Measurements from ENCODE around the gene TBX5. TPM values are rescaled to one million over a fixed set of nuclear protein-coding genes. Genes with fewer than 3 reads are reported as not detected.

The TBX5 gene
- not detected in 2 replicates for total RNA-seq (2014; rRNA removed; shearing (Covaris generic))

DNA sequence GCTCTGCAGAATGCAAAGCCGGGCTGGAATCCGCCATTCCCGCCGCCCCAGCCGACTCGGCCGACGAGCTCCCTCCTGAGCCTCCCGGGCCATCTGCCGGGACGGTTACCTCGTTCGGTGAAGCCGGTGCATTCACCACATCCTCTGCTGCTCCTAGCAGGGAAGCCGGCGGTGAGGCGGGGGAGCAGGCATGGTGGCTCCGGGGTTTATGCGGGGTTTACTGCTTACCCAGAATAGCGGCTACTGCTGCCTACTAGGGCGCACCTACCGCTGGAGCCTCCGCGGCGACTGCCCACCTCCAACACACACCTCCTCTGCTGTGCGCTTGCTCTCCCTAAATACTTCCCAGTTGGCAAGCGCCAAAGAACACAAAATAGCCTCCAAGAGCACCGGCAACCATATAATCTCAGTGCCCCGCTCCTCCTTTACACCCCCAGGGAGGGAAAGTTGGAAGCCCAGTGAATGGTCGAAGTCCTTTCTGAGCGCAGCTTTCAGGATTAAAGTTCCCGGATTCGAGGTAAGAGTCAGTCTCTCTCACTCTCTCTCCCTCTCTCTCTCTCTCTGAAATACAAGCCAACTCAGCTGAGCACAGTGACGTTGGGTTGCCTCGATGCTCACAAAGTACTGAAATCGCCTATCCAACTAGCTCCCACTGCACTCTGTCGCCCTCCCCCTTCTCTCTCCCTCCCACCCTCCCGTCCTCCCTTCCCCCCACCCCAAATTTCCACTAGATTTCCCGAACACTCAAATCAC lies at the start of gene TBX5:
Gene TBX5 (minus strand): TSS at position 626 of the 753 bp plus-strand sequence. CDS start 2,246 bp downstream, outside the sequence.
- Histone ChIP-seq H3K4me1 (no peaks in the 10 kb centered on the region), H3K36me3 (no peaks in the 10 kb centered on the region), H3K27me3 (peaks cover 5% of the 10 kb centered on the region; the same call in 1 of the 2 replicates), H3K9me3 (replicated peaks) (no peaks in the 10 kb centered on the region), H3K27ac (no peak within 1 kb of the TSS), H3K4me3 (no peak within 1 kb of the TSS)
- no peak for DNase-seq

DNA sequence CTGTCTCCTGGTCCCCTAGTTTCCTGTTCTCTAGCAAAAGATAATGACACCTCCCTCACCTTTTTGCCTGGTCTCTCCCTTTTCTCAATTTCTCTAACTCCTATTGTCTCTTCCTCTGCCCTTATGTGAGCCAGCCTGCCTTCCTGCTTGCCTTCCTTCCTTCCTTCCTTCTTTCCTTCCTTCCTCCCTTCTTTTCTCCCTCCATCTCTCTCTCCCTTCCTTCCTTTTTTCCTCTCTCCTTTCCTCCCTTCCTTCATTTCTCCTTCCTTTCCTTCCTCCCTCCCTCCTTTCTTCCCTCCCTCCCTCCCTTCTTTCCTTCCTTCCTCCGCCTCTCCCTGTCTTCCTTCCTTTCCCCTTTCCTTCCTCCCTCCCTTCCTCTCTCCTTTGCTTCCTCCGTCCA lies 45.7 kb upstream of the TBX5 start:
- Histone ChIP-seq H3K27me3 (no peaks in the 10 kb centered on the region; the same call in 1 of the 2 replicates), H3K36me3 (no peaks in the 10 kb centered on the region)

DNA sequence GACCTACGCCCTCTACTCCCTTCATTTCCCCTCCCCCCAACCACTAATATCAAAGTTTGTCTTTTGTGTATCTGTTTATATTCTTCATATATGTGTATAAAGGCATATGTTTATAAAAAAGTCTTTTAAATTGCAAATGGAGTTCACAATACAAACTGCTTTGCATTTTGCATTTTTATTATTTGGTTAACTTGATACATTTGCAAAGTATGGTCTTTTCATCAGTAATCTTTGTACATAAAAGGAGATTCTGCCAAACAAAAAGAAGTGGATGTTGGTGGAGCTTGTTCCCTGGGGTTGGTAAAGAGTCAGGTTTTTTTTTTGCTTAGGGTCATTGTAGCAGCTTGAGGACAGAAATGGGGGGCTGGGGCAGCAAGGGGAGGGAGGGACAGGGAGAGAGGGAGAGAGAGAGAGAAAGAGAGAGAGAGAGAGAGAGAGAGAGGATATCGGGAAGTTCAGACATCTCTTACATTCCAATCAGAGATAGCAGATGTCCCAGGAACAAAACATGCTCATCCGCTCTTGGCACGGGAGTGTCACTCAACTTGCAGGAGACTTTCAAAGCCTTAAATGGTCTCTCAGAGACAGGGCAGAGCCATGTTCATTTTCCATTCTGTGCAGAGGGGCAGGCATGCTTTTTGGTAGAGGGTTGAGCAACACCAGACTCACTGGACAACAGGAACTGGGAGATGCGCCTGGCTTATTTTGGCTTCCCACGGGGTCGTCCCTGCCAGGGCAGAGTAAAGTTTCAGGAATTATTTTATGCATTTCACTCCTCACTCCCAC lies 44.8 kb upstream of the TBX5 start:
- Histone ChIP-seq H3K27me3 (no peaks in the 10 kb centered on the region; the same call in 1 of the 2 replicates), H3K27ac (no peak overlapping the region), H3K9me3 (replicated peaks) (no peaks in the 10 kb centered on the region), H3K36me3 (no peaks in the 10 kb centered on the region), H3K4me1 (no peaks in the 10 kb centered on the region), H3K4me3 (no peak overlapping the region)
- DNase-seq, result no peak

More for the DNA sequence above, 45.7 kb upstream of the TBX5 start:
- no peaks in the 10 kb centered on the region for H3K4me1 ChIP-seq
- no peak overlapping the region for H3K27ac ChIP-seq
- no peak overlapping the region for H3K4me3 ChIP-seq
- DNase-seq, result no peak
- H3K9me3 ChIP-seq (replicated peaks), result no peaks in the 10 kb centered on the region

DNA sequence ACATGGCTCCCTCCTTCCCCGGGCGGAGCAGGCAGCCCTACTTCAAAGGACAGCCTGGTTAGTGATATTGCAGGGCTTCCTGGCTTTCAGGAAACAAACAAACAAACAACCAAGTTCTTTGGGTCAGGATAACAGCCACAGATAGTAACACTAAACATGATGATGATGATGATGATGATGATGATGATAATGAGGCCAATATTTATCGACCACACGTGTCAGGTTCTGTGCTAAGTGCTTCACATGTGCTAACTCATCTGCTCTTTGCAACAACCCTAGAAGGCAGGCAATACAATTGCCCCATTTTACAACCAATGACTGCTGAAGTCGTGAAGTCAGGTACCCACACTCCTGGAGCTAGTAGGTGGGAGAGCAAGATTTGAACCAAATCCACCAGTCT lies 44.1 kb upstream of the TBX5 start:
- DNase-seq, result no peak

DNA sequence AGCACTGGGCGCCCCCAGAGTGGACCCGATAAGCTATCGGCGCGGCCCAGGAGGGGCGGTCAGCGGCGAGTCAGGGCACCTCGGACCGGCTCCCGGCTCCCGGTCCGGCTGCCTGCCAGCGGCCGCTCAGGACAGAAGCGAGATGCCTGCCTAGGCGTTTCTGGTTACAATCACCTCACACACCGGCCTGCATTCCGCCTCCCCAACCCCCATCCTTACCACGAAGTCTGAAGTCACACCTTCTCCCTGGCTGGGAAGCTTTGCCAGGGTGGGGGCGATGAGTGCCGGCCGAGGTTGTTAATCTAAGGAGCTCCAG lies 42.6 kb upstream of the TBX5 start:
- H3K27me3 ChIP-seq, result no peaks in the 10 kb centered on the region
- no peaks in the 10 kb centered on the region for H3K36me3 ChIP-seq
- H3K4me3 ChIP-seq, result no peak overlapping the region
- DNase-seq, result no peak
- H3K9me3 ChIP-seq (replicated peaks), result no peaks in the 10 kb centered on the region
- no peak overlapping the region for H3K27ac ChIP-seq
- no peaks in the 10 kb centered on the region for H3K4me1 ChIP-seq

More for the DNA sequence above, 44.1 kb upstream of the TBX5 start:
- no peaks in the 10 kb centered on the region for H3K36me3 ChIP-seq
- no peaks in the 10 kb centered on the region for H3K4me1 ChIP-seq
- H3K9me3 ChIP-seq (replicated peaks), result no peaks in the 10 kb centered on the region
- H3K4me3 ChIP-seq, result no peak overlapping the region
- H3K27me3 ChIP-seq, result no peaks in the 10 kb centered on the region
- H3K27ac ChIP-seq, result no peak overlapping the region

DNA sequence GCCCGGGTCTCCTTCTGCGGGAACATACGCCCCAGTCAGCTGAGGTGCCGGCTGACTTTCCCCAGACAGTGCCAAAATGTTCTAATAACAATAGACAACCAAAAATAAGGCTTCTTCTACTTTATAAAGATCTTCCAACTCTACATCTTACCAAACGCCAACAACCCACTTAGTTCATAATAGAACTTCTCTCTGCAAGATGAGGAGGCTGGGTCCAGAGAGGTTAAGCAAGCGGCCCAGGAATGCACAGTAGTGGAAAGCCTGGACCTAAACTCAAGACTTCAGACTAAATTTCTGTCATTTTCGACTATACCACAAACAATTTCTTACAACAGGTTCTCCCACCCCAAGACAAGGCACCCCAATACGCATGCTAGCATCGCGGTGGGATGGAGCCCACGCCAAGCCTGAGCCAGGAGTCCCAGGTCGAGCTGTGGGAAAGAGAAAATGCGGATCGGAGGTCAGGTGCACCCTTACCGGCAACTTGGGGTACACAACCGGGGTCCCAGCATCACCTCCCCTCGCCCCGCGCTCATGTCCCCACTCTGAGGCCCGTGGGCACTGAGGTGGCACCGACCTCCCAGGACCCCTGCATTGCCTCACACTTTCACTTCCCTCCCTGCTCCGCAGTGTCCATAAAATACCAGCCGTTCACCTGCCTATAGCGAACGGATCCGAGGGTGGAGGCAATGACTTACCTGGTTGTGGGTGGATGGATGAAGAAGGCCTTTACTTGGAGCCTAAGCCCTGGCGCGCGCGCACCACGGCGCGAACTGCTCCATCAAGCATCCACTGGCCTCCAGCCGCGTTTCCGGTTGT lies 42.1 kb upstream of the TBX5 start:
- Histone ChIP-seq H3K27me3 (no peaks in the 10 kb centered on the region), H3K27ac (no peak overlapping the region), H3K4me1 (no peaks in the 10 kb centered on the region)

DNA sequence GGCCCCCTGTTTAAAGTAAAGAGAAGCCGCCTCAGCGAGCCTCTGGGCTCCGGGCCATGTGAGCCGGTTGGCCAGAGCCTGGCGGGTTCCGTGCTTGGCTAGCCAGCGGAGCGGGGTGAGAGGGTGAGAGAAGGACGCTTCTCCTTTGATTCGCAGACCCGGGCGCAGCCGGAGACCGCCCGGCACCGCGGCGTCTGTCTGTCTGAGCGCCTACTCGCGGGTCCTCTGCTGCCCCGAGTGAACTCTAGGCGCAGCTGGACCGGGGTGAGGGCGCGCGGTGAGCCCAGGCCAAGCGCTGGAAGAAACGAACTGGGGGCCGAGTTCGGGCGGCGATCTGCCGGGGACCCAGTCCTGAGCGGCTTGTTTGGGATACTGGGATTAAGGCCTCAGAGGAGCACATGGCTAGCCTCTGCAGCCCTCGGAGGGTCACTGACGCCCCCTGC lies 41.4 kb upstream of the TBX5 start:
- H3K4me3 ChIP-seq, result no peak overlapping the region
- no peaks in the 10 kb centered on the region for H3K27me3 ChIP-seq
- H3K27ac ChIP-seq, result no peak overlapping the region
- no peaks in the 10 kb centered on the region for H3K36me3 ChIP-seq
- DNase-seq, result no peak
- H3K9me3 ChIP-seq (replicated peaks), result no peaks in the 10 kb centered on the region
- H3K4me1 ChIP-seq, result no peaks in the 10 kb centered on the region

More for the DNA sequence above, 42.1 kb upstream of the TBX5 start:
- H3K36me3 ChIP-seq, result no peaks in the 10 kb centered on the region
- no peak for DNase-seq
- no peaks in the 10 kb centered on the region for H3K9me3 ChIP-seq (replicated peaks)
- H3K4me3 ChIP-seq, result no peak overlapping the region

DNA sequence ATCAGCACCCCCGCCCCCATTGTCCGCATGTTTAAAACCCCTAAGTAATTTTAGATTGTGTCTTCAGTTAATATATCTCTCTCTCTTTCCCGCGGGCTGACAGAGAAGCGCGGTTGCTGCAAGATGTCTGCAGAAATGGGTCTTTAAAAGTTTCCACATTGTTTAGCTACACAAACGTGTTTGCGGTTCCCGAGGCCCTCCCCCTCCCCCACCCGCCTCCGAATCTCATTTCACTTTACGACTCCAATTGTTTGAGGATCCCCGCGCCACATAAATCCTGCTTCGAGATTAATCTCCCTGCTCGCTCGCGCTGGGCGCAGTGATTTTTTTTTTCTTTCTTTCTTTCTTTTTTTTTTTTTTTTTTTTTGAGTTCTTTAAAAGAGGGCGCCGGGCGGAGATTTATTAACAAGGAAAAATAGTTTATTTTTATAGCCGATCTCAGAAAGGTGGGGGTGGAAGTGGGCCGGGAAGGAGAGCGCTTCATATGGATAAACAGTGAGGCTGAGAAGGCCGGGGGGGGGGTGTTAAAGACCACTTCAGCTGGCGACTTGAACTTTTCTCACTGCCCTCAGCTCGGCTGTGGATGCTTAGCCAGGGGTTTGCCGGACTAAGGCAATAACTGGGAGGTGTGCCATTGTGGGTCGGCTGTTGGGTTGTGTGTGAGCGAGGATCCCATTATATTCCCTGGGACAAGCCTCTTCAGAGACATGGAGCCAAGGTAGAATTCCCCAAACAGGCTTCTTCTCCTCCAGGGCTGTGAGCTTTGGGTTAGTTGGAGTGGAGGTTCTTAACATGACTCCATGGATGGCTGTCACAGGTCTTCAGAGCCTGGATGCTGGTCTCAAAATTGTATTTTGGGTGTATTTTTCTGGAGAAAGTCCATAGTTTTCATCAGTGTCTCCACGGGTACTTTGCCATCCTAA lies 39.7 kb upstream of the TBX5 start:
- Histone ChIP-seq H3K36me3 (no peaks in the 10 kb centered on the region), H3K4me1 (no peaks in the 10 kb centered on the region), H3K27ac (no peak overlapping the region), H3K9me3 (replicated peaks) (no peaks in the 10 kb centered on the region), H3K4me3 (no peak overlapping the region), H3K27me3 (no peaks in the 10 kb centered on the region)
- no peak for DNase-seq

DNA sequence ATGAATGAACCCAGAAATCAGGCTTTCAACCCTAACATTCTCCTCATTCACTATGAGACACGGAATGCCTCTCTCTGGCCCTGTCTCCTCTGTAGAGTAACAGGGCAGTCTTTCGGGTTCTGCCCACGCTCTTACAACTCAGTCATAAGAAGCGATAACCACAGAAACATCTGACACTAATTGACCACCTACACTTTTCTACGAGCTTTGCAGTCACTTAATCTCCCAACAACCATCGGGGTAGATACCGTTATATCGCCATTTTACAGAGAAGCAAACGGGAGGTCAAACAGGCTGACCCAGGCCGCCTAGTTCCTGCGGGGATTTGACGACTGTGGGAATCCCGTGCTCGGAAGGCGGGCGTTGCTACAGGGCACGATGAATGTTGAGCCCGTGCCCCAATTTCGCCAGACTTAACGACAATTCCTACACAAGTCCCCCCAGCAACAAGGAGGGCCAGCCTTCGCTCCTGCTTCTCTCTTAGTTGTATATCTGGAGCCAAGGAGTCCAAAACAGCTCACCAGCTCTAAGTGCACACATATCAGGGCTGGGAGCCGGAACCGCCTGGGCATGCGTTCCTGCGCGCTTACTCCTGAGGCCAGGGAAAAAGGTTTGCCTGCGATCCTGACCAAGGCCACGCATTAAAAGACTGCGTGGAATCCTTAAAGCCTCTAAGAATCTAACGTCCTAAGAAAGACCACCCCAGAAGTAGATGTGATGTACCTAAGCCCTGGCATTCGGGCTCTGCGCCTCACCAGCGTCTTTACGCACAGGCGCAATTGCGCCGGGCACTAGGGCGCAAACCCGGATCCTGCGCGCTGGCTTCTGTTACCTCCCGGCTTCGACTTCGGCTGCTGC lies 38.7 kb upstream of the TBX5 start:
- H3K27me3 ChIP-seq, result no peaks in the 10 kb centered on the region
- no peaks in the 10 kb centered on the region for H3K9me3 ChIP-seq (replicated peaks)
- no peak overlapping the region for H3K27ac ChIP-seq
- DNase-seq, result no peak
- H3K36me3 ChIP-seq, result no peaks in the 10 kb centered on the region
- no peaks in the 10 kb centered on the region for H3K4me1 ChIP-seq
- H3K4me3 ChIP-seq, result no peak overlapping the region

DNA sequence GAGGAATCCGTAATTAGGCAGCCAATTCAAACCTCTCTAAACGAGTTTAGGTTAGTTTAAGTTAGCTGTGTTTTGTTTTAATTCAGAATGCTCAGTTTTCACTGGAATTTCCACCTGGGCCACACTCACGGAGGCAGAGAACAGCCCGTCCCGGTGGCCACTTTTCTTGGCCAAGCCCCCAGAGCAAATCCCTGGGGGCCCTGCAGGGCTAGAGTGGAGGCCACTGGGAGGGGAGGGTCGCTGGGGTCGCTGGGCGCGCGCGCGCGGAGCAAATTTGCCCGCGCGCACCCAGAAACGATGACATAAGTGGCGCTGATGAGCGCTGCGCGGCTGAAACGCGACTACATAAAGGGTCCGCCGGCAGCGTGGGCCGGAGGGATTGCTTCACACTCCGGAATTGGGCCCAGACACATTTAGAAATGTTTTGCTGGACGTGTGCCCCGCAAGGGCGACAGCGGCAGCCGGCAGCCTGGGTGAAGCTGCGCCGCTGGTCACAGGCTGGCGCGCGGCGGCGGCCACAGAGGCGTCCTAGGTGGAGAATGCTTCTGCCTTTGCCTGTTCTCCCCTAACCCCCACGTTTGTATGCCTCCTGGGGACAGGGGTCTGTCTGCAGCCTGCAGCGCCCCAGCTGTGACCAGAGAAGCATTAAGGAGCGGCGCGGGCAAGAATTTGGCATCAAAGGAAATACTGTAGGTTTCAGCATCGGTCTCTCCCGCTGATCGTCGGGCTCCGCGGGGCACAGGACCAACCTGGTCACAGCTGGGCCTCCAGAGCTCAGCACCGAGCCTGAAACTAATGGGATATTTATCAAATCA lies 37.9 kb upstream of the TBX5 start:
- H3K27me3 ChIP-seq, result no peaks in the 10 kb centered on the region
- no peak for DNase-seq
- no peak overlapping the region for H3K27ac ChIP-seq

DNA sequence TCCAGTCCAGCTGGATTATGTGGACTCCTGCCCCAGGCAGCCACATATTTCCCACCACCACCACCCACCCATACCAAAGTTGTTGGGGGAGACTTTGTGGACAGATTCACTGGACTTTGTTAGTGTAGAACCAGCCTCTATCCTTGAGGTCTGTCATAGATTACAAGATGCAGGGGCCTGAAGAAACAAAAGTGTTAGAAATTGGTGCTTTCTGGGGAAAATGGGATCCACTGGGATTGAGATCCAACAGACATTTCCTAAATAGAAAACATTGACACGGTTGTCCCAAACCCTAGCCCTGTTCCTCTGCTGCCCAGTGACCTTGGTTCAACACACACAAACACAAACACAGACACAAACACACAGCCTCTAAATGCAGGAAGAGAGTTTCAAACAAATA lies 36.6 kb upstream of the TBX5 start:
- Histone ChIP-seq H3K9me3 (replicated peaks) (no peaks in the 10 kb centered on the region), H3K36me3 (no peaks in the 10 kb centered on the region), H3K4me3 (no peak overlapping the region), H3K4me1 (no peaks in the 10 kb centered on the region), H3K27ac (no peak overlapping the region), H3K27me3 (no peaks in the 10 kb centered on the region)
- DNase-seq, result no peak

More for the DNA sequence above, 37.9 kb upstream of the TBX5 start:
- H3K4me3 ChIP-seq, result no peak overlapping the region
- H3K9me3 ChIP-seq (replicated peaks), result no peaks in the 10 kb centered on the region
- H3K36me3 ChIP-seq, result no peaks in the 10 kb centered on the region
- H3K4me1 ChIP-seq, result no peaks in the 10 kb centered on the region

DNA sequence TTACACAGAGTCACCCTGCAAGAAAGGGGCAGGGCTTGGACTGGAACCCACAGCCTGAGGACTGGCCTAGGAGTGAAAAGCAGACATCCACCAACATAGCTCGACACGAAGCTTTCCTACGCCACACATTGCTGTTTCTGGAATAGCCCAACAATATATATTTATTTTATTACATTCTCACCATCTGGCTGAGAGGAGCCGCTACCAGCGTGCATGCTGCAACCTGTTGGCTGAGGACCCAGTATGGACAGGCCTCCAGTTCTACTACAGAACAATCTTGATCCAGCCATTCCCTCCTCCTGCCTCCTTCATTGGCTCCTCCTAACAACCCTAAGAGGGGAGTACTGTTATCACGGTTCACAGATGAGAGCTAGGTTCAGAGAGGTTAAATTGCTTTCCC lies 35.6 kb upstream of the TBX5 start:
- Histone ChIP-seq H3K9me3 (replicated peaks) (no peaks in the 10 kb centered on the region), H3K4me1 (no peaks in the 10 kb centered on the region), H3K36me3 (no peaks in the 10 kb centered on the region), H3K27ac (no peak overlapping the region), H3K4me3 (no peak overlapping the region), H3K27me3 (no peaks in the 10 kb centered on the region)
- no peak for DNase-seq

DNA sequence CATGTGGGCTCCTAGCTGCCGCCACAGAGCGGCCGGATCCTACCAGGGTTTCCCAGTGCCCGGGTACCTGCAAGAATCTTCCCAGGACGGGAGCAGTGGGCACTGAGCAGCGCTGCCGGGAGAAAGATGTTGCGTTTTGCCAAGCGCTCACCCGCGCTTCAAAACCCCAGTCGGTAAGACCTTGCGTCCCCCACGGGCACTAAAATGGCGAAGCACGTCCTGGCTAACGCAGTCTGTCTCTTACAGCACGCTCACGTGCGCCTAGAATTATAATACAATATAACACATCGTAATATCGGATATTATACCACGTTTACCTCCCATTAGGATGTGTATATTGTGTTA lies 35.1 kb upstream of the TBX5 start:
- Histone ChIP-seq H3K36me3 (no peaks in the 10 kb centered on the region), H3K27me3 (no peaks in the 10 kb centered on the region), H3K4me1 (no peaks in the 10 kb centered on the region), H3K9me3 (replicated peaks) (no peaks in the 10 kb centered on the region), H3K4me3 (no peak overlapping the region), H3K27ac (no peak overlapping the region)
- DNase-seq, result no peak
